ENCODE results near the gene GGNBP2. TPM values are rescaled to one million over a fixed set of nuclear protein-coding genes. Genes with fewer than 3 reads are reported as not detected.
"Not testable (repeated sequence)": the region's sequence is repeated elsewhere in the genome, so short reads cannot be mapped to it uniquely, and the experiment has no call there.

Gene GGNBP2
- total RNA-seq, 1 donor, result 68.1 TPM

DNA sequence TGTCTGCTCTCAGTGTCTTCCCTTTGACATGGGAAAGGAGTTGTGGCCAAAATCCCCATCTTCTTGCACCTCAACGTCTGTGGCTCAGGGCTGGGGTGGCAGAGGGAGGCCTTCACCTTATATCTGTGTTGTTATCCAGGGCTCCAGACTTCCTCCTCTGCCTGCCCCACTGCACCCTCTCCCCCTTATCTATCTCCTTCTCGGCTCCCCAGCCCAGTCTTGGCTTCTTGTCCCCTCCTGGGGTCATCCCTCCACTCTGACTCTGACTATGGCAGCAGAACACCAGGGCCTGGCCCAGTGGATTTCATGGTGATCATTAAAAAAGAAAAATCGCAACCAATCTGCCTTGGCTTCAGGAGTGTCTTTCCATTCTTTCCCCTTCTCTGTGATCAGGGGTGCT is 55.7 kb downstream of the GGNBP2 start:
- TF ChIP-seq, protein P1, sequence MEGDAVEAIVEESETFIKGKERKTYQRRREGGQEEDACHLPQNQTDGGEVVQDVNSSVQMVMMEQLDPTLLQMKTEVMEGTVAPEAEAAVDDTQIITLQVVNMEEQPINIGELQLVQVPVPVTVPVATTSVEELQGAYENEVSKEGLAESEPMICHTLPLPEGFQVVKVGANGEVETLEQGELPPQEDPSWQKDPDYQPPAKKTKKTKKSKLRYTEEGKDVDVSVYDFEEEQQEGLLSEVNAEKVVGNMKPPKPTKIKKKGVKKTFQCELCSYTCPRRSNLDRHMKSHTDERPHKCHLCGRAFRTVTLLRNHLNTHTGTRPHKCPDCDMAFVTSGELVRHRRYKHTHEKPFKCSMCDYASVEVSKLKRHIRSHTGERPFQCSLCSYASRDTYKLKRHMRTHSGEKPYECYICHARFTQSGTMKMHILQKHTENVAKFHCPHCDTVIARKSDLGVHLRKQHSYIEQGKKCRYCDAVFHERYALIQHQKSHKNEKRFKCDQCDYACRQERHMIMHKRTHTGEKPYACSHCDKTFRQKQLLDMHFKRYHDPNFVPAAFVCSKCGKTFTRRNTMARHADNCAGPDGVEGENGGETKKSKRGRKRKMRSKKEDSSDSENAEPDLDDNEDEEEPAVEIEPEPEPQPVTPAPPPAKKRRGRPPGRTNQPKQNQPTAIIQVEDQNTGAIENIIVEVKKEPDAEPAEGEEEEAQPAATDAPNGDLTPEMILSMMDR (IDR thresholded peaks at IDR 0.05; ENCODE audit: insufficient read depth, low read length), result no peak
- DNase-seq (ENCODE audit: low read depth), result no peak
- H3K4me3 ChIP-seq (ENCODE audit: low read depth, low read length), result peak overlapping the region; percentile 92

DNA sequence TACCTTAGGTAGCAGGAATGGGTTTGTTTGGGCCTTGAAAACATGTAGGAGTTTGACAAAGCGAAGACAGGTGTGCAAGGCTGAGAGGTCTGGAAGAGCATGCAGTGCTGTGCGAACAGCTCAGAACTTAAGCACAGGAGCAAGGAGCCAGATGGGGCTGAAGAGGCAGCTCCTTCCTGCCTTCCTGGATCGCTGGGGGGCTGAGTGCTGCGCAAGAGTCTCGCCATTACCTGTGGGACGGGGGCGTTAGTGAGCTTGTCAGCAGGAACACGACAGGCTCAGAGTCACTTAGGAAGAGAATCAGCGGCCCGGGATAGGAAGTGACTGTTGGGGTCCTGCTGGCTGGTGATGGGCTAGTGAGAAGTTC is 56.2 kb downstream of the GGNBP2 start:
- TF ChIP-seq, protein P1 (IDR thresholded peaks at IDR 0.05; ENCODE audit: insufficient read depth, low read length), result no peak
- no peak for DNase-seq (ENCODE audit: low read depth)
- H3K4me3 ChIP-seq (ENCODE audit: low read depth, low read length), result peak overlapping the region; percentile 92

DNA sequence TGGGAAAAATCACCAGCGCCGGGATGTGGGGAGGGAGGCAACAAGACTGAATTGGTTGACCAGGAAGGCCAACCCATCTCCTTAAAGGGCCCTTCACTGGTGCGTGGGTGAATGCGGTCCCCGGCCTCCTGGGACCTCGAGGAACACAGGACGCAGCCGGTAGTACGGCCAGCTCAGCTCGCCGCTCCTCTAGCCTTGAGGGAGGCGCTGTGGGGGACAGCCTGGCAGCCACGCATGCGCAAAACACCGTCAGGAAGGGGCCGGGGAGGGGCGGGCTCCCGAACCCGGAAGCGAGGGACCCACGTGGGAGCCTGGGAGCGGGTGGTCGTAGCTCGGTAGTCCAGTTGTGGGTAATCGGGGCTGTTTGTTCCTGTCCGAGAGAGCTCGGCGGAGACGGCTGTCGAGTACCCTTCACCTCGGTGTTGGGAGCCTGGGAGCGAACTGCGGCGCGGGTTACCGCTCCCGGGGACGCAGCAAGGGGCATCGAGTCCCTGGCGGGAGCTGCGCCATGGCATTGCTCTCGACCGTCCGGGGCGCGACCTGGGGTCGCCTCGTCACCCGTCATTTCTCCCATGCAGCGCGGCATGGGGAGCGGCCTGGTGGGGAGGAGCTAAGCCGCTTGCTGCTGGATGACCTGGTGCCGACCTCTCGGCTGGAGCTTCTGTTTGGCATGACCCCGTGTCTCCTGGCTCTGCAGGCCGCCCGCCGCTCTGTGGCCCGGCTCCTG is 56.7 kb downstream of the GGNBP2 start, which contains the start of gene MRM1:
Gene MRM1 (plus strand): TSS at position 281 of the 727 bp plus-strand sequence. CDS start 228 bp downstream, at position 509.
- peak; percentile 85 for DNase-seq (ENCODE audit: low read depth)
- peak within 1 kb of the TSS; percentile 92 for H3K4me3 ChIP-seq (ENCODE audit: low read depth, low read length)
- TF ChIP-seq, protein P1 (IDR thresholded peaks at IDR 0.05; ENCODE audit: insufficient read depth, low read length), result peak; percentile 5

DNA sequence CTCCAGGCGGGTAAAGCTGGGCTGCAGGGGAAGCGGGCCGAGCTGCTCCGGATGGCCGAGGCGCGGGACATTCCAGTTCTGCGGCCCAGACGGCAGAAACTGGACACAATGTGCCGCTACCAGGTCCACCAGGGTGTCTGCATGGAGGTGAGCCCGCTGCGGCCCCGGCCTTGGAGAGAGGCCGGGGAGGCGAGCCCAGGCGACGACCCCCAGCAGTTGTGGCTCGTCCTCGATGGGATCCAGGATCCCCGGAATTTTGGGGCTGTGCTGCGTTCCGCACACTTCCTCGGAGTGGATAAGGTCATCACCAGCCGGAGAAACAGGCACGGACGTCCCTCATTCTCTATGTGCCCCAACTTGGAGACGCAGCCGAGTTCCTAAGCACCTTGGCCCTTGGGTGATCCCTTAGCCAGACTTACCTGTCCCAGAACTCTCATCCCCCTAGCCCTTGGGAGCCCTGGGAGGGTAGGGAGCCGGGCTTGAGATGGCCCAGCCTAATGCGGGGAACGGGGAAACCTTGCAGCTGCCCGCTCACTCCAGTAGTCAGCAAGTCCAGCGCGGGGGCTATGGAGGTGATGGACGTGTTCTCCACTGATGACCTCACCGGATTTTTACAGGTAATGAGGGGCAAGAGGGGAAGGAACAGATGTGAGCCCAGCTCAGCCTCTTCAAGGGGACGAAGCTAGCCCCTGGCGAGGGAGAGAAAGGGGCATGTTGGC is 57.5 kb downstream of the GGNBP2 start:
- TF ChIP-seq, protein P1 (IDR thresholded peaks at IDR 0.05; ENCODE audit: insufficient read depth, low read length), result no peak
- peak overlapping the region; percentile 92 for H3K4me3 ChIP-seq (ENCODE audit: low read depth, low read length)
- DNase-seq (ENCODE audit: low read depth), result peak; percentile 10

DNA sequence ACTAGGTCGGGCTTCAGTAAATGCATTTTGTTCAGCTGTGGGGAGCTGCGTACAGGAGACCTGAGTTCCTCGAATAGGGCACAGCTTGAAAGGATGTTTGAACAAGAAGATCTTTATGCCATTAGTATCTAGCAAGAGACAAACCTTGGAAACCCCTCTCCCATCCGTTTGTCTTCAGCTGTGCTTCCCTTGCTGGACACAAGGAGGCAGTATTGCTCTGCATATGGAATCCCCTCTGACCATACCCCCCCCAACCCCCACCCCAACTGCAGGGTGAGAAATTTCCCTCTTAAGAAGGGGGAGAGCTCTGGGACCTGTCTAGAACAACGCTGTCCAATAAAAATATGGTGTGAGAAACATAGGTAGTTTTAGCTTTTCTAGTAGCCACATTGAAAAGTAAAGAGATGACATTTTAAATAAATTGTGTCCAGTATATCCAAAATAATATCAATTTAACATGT is 58.2 kb downstream of the GGNBP2 start:
- peak; percentile 73 for DNase-seq (ENCODE audit: low read depth)
- TF ChIP-seq, protein P1 (IDR thresholded peaks at IDR 0.05; ENCODE audit: insufficient read depth, low read length), result peak; percentile 91
- H3K4me3 ChIP-seq (ENCODE audit: low read depth, low read length), result peak overlapping the region; percentile 92

DNA sequence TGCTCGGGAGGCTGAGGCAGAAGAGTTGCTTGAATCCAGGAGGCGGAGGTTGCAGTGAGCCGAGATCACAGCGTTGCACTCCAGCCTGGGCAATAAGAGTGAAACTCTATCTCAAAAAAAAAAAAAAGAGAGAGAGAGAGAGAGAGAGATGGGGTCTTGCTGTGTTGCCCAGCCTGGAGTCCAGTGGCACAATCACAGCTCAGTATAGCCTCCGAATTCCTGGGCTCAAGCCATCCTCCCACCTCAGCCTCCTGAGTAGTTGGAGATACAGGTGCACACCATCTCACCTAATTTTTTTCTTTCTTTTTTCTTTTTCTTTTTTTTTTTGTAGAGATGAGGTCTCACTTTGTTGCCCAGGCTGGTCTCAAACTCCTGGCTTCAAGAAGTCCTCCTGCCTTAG is 60.3 kb downstream of the GGNBP2 start:
- H3K4me3 ChIP-seq (ENCODE audit: low read depth, low read length), result not testable (repeated sequence)

DNA sequence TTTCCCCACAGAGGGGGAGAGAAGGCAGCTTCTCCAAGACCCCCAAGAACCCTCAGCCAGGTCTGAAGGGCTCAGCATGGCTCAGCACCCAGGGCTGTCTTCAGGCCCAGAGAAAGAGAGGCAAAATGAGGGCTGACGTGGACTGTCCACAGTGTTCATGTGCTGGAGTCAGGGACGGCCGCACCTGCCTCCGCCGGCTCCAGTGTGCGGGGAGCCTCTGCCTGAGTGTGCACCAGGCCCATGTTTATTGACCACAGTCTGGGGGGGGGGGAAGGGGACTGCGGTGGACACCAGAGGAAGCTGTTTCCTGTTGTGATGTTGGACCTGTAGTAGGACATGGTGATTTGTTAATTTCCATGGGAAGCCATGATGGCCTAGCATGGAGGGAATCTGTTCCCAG is 63.6 kb downstream of the GGNBP2 start:
- no peak for DNase-seq (ENCODE audit: low read depth)
- TF ChIP-seq, protein P1 (IDR thresholded peaks at IDR 0.05; ENCODE audit: insufficient read depth, low read length), result no peak
- no peak overlapping the region for H3K4me3 ChIP-seq (ENCODE audit: low read depth, low read length)

More for the DNA sequence above, 60.3 kb downstream of the GGNBP2 start:
- DNase-seq (ENCODE audit: low read depth), result not testable (repeated sequence)
